Uterus (tissue), 2 donors: ENCODE data around the gene MITF.

ENCODE experiments used
- POLR2A ChIP-seq, 2 donors: fragments of 450-650 bp; IDR thresholded peaks; one replicate each; pipeline ENCODE4 v1.6.1; 2016; ENCODE audit warnings: antibody characterized with exemption in 2 of 2, mild to moderate bottlenecking in 1 of 2, moderate library complexity in 1 of 2
- TF ChIP-seq, protein P1 (sequence below), 4 experiments: fragments of 200-600 bp in 2 of 4; fragments of 450-650 bp in 2 of 4; sonication (generic) in 2 of 4; IDR thresholded peaks; one replicate each; pipeline ENCODE4 v1.5.1; 2016 to 2019; ENCODE audit warnings: antibody characterized with exemption in 4 of 4, mild to moderate bottlenecking in 2 of 4, moderate library complexity in 1 of 4

GRCh38 chr3:69827127-69827526 is 87.9 kb downstream of the MITF start:
- TF ChIP-seq, protein P1, sequence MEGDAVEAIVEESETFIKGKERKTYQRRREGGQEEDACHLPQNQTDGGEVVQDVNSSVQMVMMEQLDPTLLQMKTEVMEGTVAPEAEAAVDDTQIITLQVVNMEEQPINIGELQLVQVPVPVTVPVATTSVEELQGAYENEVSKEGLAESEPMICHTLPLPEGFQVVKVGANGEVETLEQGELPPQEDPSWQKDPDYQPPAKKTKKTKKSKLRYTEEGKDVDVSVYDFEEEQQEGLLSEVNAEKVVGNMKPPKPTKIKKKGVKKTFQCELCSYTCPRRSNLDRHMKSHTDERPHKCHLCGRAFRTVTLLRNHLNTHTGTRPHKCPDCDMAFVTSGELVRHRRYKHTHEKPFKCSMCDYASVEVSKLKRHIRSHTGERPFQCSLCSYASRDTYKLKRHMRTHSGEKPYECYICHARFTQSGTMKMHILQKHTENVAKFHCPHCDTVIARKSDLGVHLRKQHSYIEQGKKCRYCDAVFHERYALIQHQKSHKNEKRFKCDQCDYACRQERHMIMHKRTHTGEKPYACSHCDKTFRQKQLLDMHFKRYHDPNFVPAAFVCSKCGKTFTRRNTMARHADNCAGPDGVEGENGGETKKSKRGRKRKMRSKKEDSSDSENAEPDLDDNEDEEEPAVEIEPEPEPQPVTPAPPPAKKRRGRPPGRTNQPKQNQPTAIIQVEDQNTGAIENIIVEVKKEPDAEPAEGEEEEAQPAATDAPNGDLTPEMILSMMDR (IDR thresholded peaks at IDR 0.05), result no peak
- TF ChIP-seq POLR2A (IDR thresholded peaks at IDR 0.05), result no peak
